ENCODE measurements around the gene SORL1-AS1.

Gene SORL1-AS1

DNA sequence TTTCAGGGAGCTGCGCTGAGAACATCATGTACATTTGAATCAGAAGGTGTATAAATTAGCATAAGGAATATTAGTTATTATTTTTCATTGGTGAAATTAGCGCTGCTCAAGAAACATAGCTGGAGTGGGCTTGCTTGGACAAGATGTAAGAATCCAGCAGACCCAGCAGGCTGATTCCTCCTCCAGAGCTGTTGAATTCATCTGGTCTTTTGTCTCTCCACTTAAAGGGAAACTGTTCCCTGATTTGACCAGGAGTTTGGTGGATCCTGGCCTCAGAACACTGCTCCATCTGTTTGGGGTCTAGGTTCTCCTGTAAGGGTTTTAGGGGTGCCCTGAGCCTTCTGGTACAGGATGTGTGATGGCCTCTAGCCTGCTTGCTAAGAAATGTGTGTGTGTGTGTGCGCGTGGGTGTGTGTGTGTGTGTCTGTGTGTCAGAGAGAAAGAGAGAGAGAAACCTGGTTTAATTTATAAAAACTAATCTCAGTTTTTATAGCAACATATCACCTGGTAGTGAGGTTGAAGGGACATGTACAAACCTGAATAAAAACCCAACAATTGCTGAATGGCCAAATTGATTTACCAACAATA is 9.0 kb downstream of the SORL1-AS1 start:
- Mint-ChIP-seq H3K36me3 (ENCODE audit: low read depth) (no peaks in the 10 kb centered on the region), H3K27me3 (ENCODE audit: low read depth) (peaks cover 9% of the 10 kb centered on the region), H3K9me3 (no peaks in the 10 kb centered on the region), H3K4me1 (peaks cover 14% of the 10 kb centered on the region), H3K27ac (no peak overlapping the region), H3K4me3 (no peak overlapping the region)
- TF ChIP-seq, protein P1, sequence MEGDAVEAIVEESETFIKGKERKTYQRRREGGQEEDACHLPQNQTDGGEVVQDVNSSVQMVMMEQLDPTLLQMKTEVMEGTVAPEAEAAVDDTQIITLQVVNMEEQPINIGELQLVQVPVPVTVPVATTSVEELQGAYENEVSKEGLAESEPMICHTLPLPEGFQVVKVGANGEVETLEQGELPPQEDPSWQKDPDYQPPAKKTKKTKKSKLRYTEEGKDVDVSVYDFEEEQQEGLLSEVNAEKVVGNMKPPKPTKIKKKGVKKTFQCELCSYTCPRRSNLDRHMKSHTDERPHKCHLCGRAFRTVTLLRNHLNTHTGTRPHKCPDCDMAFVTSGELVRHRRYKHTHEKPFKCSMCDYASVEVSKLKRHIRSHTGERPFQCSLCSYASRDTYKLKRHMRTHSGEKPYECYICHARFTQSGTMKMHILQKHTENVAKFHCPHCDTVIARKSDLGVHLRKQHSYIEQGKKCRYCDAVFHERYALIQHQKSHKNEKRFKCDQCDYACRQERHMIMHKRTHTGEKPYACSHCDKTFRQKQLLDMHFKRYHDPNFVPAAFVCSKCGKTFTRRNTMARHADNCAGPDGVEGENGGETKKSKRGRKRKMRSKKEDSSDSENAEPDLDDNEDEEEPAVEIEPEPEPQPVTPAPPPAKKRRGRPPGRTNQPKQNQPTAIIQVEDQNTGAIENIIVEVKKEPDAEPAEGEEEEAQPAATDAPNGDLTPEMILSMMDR (IDR thresholded peaks at IDR 0.05; ENCODE audit: unreplicated experiment in 3 of 3), result no peak

DNA sequence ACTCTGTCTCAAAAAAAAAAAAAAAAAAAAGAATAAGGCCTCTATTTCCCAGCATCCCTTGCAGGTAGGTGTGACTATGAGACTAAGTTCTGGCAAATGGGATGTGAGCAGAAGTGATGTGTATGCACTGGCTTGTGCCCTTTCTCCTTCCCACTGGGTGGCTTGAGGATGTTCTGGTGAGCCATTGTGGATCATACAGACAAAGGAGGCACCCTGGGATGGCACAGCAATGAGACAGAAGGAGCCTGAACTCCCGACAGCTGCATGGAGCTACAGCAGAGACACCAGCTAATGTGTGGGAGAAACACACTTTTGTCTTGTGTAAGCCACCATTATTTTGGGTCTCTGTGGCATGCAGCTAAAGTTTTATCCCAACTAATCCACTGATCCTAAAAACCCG is 11.2 kb downstream of the SORL1-AS1 start:
- no peak overlapping the region for H3K27ac Mint-ChIP-seq
- no peaks in the 10 kb centered on the region for H3K9me3 Mint-ChIP-seq
- peaks cover 4% of the 10 kb centered on the region for H3K27me3 Mint-ChIP-seq (ENCODE audit: low read depth)
- TF ChIP-seq, protein P1 (IDR thresholded peaks at IDR 0.05; ENCODE audit: unreplicated experiment in 3 of 3), result no peak
- peaks cover 14% of the 10 kb centered on the region for H3K4me1 Mint-ChIP-seq
- no peaks in the 10 kb centered on the region for H3K36me3 Mint-ChIP-seq (ENCODE audit: low read depth)
- H3K4me3 Mint-ChIP-seq, result no peak overlapping the region

DNA sequence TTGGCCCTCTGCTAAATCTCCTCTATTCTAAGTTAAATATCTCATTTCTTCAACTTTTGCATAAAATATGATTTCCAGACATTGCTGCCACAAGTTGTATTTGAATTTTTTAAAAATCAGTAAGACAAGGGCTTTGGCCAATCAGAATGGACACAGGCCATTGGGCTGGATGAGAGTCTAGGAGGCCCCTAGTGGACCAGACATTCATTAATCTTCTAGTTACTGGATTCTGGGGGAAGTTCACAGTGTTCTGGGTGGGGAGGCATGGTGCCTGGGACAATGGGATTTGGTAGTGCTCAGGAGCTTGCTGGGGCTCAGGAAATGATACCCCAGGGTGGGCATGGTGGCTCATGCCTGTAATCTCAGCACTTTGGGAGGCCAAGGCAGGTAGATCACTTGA is 13.0 kb downstream of the SORL1-AS1 start:
- TF ChIP-seq, protein P1 (IDR thresholded peaks at IDR 0.05; ENCODE audit: unreplicated experiment in 3 of 3), result no peak
- Mint-ChIP-seq H3K27me3 (ENCODE audit: low read depth) (peaks cover 11% of the 10 kb centered on the region), H3K4me1 (peaks cover 4% of the 10 kb centered on the region), H3K27ac (no peak overlapping the region), H3K9me3 (no peaks in the 10 kb centered on the region), H3K4me3 (no peak overlapping the region), H3K36me3 (ENCODE audit: low read depth) (no peaks in the 10 kb centered on the region)

DNA sequence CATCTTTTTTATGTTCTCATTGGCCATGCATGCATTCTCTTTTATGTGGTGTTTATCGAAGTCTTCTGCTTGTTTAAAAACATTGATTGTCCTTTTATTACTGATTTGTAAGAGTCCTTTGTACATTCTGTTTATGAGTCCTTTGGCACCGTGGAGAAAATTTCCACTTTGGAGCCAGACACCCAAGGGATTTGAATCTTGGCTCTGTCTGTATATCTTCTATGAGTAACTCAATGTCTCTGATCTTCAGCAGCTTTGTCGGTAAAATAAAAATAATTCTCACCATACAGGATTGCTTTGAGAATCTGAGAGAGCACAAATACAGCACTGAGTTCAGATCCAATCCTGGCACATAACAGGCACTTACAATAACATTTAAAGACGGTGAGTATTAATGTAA is 13.4 kb downstream of the SORL1-AS1 start:
- Mint-ChIP-seq H3K36me3 (ENCODE audit: low read depth) (no peaks in the 10 kb centered on the region), H3K9me3 (no peaks in the 10 kb centered on the region), H3K4me3 (no peak overlapping the region), H3K27me3 (ENCODE audit: low read depth) (peaks cover 15% of the 10 kb centered on the region), H3K4me1 (peaks cover 4% of the 10 kb centered on the region), H3K27ac (no peak overlapping the region)
- TF ChIP-seq, protein P1 (IDR thresholded peaks at IDR 0.05; ENCODE audit: unreplicated experiment in 3 of 3), result no peak

DNA sequence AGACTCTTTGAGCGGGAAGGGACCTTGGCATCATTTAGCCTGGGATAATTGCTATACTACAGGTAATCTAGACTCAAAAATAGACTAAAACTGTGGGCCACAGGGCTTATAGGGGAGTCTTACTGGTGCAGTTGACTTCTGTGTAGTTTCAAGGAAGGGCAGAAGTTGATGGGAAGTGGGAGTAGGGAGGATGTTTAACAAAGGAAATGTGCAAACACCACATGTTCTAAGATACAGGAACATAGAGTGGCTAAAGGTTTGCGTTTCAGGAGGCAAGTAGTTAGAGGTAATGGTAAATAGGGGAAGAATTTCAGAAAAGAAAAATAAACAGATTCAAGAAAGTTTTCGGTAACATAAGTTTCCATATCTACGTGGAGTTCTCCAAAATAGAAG is 15.1 kb downstream of the SORL1-AS1 start:
- no peaks in the 10 kb centered on the region for H3K9me3 Mint-ChIP-seq
- no peak overlapping the region for H3K27ac Mint-ChIP-seq
- TF ChIP-seq, protein P1 (IDR thresholded peaks at IDR 0.05; ENCODE audit: unreplicated experiment in 3 of 3), result no peak
- peaks cover 4% of the 10 kb centered on the region for H3K4me1 Mint-ChIP-seq
- no peaks in the 10 kb centered on the region for H3K36me3 Mint-ChIP-seq (ENCODE audit: low read depth)
- peaks cover 11% of the 10 kb centered on the region for H3K27me3 Mint-ChIP-seq (ENCODE audit: low read depth)
- no peak overlapping the region for H3K4me3 Mint-ChIP-seq

DNA sequence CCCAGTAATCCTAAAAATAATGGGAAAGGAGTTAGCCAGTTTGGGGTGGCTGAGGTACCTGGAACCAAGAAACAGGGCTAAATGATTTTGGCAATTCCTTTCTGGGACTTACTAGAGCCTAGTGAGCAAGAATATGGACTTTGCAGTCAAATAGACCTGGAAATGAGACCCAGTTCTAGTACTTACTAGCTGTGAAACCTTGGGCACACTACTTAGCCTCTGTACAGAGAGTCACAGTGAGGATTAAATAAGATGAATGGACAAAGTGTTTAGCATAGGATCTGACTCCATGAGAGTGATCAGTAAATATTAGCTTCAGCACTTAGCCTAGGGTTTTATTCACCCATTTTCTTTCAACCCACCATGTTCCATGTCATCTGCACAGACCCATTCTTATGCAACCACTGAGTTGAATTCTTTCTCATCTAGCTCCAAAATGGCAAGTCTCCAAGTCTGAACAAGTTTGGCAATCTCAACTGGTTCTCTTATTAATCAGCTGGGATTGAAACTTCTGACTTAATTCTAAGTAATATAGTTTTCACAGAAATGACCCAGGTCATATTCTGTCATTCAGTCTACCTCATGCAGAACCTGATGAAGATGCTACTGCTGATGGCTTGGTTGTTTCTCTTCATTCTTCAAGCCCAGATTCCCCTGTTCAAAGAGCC is 15.6 kb downstream of the SORL1-AS1 start:
- Mint-ChIP-seq H3K27ac (no peak overlapping the region), H3K4me3 (no peak overlapping the region), H3K36me3 (ENCODE audit: low read depth) (no peaks in the 10 kb centered on the region), H3K9me3 (no peaks in the 10 kb centered on the region), H3K4me1 (peaks cover 4% of the 10 kb centered on the region), H3K27me3 (ENCODE audit: low read depth) (peaks cover 11% of the 10 kb centered on the region)
- TF ChIP-seq, protein P1 (IDR thresholded peaks at IDR 0.05; ENCODE audit: unreplicated experiment in 3 of 3), result no peak

All from nephron (organoid).